HG02943 (cell line): ENCODE results near the gene HOXA6.

Experiments used
- ATAC-seq: cut with Tn5 transposase; IDR thresholded peaks from one replicate; pipeline ENCODE4 v1.9.1; 2021; ENCODE audit warnings: mild to moderate bottlenecking, low read depth, moderate library complexity; ENCODE audit not compliant: unreplicated experiment

Gene HOXA6

GRCh38 chr7:27185013-27185853, 37.7 kb upstream of the HOXA6 start, which contains the start of gene HOXA11:
TSS of gene HOXA11 (minus strand) at chr7:27185232. CDS start at chr7:27185144, 88 bp downstream.
- no peak for ATAC-seq

DNA sequence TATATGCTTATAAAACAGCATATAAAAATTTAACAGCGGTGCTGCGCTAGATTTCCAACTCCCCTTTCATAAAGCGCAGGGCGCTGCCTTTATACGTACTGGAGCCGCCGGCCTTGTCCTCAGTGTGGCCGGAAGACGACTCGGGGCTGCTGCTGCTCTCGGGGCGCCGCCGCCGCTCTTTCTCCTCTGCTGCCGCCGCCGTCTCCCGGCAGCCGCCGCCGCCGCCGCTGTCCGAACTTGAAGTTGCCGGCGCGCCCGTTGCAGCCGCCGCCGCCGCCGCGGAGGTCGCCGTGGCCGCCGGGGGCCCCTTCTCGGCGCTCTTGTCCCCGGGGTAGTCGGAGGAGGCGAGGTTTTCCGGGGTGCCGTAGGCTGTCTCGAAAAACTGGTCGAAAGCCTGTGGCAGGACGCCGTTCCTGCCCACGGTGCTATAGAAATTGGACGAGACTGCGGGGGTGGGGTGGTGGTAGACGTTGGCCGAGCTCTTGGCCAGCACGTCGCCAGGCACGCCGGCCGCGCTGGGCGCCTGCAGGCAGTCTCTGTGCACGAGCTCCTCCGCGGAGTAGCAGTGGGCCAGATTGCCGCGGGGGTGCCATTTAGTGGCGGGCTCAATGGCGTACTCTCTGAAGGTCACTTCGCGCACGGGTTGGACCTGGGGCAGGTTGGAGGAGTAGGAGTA, 36.9 kb upstream of the HOXA6 start:
- ATAC-seq = no peak

DNA sequence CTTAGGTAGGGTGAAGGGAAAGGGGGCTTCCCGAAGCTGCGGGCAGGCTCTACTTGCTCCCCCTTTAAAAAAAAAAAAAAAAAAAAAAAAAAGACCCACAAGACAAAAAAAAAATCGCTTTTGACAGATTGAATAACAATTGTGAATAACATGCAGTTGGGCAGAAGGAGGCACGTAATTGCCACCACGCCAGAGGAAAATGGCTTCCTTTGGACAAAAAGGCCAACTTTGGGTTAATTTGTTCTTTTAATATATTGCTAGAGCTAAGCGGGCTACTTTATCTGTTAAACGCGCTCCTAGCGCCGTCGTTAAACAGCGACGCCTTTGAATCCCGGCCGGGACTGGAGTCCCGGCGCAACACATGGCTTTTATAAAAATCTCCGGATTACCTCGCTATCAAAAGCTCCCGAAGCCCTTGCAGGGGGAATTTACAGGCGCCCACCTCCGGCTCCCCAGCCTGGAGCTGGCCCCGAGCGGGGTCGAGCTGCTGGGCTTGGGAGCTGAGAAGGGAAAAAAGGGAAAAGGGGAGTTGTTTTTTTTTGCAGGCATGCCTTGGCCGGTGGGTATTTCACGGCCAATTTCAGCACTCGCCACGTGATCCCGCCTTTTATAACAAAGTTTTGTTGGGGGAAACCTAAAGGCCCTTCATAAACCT, 36.2 kb upstream of the HOXA6 start:
- ATAC-seq = no peak

DNA sequence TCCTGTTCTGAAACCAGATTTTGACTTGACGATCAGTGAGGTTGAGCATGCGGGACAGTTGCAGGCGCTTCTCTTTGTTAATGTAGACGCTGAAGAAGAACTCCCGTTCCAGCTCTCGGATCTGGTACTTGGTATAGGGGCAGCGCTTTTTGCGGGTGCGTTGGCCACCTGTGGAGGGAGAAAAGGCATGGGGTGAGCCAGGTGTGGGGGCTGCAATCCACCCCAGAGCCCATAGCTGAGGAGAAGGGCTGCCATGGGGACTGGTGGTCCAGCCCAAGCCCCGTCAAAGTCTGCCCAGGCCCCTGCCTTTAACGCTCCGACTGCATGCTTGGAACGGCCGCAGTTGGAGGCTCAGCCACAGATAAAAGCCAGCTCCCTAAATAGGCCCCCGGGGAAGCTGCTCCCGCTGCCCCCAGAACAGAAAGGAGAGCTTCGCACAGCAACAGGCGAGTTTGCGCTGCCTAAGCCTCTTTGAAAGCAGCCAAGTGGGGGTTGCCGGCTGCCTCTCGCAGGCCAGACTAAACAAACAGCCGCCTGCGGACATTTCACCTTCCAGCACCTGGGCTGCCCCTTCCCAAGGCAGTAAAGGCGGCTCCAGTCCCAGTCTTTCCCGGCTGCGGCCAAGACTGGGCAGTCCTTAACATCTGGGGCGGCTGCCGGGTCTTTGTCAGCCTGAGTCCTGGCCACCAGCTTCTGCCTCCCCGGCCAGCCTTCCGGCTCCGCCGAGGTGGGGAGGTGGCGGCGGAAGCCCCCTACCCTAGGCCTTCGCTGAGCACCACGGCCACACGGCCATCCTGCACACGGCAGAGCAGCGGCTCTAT, 35.5 kb upstream of the HOXA6 start:
- no peak for ATAC-seq

DNA sequence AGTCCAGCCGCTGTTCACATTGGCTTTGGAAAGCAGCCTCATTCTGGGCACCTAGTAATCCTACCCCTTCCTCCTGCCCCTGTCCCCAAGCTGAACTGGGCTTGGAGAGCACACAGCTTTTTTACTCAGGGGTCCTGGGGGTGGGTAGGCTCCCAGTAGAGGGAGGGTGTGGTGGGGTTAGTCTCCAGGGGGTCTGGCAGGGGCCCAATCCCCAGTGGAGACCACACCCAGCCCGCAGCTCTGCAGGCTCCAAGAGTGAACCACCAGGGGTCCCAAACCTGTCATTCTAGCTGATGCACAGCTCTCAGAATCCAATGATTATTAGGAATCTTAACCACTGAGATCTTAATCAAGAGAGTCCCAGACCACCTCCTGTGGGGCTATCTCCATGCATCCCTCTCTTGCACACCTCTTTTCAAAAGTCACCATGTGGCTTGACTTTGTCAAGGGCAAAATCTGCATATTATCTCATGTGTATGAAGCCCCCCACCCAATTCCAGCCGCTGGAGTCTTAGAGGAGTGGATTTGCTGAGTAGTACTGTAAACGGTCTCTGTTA, 34.8 kb upstream of the HOXA6 start:
- no peak for ATAC-seq

DNA sequence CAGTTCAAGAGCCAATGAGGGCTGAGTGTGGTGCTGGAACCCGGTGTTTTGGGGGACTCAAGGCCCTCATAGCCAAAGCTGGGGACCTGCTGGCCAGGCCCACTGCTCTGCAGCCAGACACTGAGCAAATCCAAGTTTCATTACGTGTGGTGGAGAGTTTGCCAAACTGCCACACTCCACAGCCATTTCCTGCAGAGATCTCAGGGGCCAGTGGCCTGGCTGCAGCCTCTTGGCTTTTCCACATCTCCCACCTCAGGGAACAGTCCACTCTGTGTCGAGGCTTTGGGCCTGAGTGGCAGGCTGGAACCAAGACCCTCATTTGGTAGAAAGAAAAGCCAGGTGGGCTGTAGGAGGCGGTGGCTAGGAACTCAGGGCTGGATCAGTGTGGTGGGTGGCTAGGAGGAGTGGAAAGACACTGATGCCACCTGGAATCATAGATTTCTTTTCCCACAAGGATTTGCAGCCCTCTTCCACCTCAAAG, 34.3 kb upstream of the HOXA6 start:
- no peak for ATAC-seq

GRCh38 chr7:27180431-27181420, 33.2 kb upstream of the HOXA6 start:
- ATAC-seq = no peak

GRCh38 chr7:27179503-27180430, 32.2 kb upstream of the HOXA6 start:
- ATAC-seq = no peak

GRCh38 chr7:27179030-27179429, 31.5 kb upstream of the HOXA6 start:
- no peak for ATAC-seq

DNA sequence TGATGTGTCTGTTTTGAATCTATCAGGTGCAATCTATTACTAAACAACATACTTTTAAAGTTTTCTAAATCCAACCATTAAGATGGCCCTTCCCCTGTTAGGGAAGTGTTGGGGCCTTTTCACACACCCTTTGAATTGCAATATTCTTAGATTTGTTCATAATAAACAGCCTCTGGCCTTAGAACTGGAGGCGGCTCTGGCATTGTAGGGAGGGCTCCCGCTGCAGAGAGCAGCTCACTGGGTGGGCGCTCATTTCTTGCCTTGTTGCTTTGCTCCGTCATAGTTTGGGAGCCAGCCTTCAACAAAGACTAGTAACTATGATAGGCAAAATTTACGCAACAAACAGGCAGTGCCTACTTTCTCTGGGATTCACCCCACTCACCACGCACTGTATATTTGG, 30.8 kb upstream of the HOXA6 start:
- no peak for ATAC-seq

GRCh38 chr7:27177795-27178320, 30.3 kb upstream of the HOXA6 start:
- ATAC-seq = no peak

DNA sequence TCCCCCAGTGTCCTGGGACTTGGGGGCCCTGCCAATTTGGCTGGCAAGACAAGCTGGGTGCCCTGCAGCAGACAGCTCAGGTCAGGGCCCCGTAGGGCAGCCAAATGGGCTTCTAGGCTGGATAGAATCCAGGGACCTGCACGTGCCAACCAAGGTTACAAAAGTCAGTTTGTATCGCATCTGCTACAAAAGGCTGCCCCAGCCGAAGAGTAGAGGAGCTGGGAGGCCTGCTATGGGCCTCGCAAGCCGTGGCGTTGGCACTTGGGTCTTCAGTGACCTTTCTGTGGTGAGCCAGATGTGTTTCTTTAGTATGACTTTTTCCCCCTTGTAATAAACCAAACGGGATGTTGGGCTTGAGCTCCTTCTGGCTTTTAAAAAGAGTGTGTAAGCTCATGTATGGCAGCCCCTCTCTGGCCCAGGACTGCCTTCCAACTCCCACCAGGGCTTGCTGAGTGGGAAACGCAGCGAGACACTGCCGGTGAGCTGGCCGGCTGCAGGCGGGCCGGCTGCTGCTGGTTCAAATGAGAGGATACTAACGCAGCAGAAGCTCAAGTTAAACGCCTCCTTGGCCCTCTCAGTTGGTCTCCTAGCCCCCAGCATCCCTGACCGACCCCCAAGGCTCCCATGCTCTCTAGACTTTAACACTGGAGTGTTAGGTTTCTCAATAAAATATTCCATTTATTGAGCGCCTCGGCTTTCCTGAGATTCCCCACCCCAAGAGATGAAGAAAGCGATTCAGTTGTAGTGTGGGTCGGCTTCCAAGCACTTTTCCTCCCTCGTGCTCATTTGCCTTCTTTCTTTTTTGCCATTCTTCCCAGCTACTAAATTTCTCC, 29.6 kb upstream of the HOXA6 start:
- ATAC-seq = no peak

GRCh38 chr7:27176524-27176845, 28.9 kb upstream of the HOXA6 start:
- ATAC-seq = no peak

DNA sequence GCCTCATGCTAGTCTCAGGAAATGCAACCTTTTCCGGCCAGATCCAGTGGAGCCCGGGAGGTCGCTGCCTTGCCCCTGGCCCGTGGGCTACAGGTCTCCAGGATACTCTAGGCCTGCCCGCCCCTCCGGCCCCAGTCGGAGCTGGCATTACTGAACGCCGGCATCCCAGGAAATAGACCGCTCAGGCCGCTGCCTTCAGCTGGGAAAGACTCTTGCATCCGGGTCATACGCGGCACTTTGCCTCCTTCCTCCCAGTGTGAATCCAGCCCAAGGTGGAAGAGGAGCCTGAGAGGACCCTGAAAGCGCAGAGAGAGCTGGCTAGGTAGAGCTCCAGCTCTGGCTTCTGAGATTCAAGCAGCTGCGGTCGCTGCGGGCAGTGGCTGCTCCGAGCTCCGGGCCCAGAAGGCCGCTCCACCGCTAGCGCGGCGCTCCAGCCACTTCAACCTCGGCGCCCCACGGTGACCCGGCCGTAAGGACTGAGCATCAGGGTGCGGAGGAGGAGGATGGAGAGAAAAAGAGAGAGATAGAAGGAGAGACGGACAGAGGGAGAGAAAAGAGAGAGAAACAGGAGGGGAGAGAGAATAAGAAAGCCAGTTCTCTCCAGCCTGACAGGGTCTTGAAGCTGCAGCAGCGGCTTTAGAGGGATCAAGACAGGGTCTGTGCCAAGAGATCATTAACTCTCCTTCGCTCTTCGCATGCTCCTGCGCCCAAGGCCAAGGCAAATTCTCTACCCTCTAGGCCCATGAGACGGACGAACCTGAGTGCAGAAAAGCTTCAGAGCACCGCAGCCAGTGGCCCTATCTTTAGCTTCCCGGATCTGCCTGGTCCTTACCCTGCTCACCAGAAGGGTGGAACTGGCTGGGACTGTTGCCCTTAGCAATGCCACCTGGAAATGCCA, 28.3 kb upstream of the HOXA6 start:
- ATAC-seq = no peak

- no peak for ATAC-seq
Measured at GRCh38 chr7:27174874-27175625, 27.5 kb upstream of the HOXA6 start.
